HG03442 (cell line): ENCODE data around the gene SUSD6.
"Not testable (repeated sequence)": the region's sequence is repeated elsewhere in the genome, so short reads cannot be mapped to it uniquely, and the experiment has no call there.

Experiments used
- ATAC-seq: cut with Tn5 transposase; IDR thresholded peaks from one replicate; pipeline ENCODE4 v1.9.1; 2021; ENCODE audit warnings: mild to moderate bottlenecking, moderate library complexity; ENCODE audit not compliant: unreplicated experiment

SUSD6 gene

DNA sequence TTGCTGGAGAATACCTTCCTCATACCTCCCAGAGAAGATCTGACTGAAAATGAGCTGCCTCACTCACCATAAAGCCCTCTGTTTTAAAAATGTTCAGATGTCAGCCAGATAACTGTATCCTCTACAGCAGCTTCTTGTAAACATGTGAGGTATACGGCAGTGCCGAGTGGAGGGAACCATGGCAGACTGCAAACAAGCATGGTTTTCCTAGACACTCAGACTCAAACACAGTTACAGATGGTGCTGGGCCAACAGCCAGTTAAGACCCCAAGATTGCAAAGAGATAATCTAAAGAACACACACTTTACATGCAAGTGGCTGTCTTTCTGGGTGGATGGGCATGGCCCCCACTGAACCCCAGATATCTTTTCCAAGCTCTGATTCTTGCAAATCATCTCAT, 20.1 kb upstream of the SUSD6 start:
- ATAC-seq: no peak

DNA sequence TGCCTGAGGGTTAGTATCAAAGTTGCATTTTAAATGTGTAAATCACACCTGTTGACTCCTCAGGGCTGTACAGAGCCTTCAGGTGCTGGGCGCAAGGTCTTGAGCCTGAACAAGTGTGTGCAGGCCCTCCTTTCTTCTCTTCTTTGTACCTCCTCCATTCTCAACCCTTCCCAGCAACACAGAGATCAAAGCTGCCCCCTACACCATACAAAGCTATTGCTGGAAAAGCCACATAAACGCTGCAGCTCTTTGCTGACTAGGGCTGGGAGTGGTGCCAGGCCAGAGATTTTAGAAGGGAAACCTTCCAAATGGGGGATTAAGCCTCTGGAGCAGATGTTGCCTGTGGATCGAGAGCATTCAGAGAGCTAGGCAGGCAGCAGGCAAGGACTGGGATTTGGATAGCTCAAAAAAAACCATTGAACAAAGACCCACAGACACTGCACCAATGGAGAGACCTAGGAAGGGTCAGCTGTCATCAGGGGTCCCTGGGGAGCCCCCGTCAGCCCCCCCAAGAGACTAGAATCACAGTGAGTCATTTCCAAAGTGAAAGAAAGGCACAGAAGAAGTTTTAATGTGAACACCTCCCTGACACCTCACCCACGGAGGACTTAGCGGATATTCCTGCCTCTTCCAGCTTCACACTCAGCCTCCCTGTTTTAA, 18.2 kb upstream of the SUSD6 start:
- no peak for ATAC-seq

DNA sequence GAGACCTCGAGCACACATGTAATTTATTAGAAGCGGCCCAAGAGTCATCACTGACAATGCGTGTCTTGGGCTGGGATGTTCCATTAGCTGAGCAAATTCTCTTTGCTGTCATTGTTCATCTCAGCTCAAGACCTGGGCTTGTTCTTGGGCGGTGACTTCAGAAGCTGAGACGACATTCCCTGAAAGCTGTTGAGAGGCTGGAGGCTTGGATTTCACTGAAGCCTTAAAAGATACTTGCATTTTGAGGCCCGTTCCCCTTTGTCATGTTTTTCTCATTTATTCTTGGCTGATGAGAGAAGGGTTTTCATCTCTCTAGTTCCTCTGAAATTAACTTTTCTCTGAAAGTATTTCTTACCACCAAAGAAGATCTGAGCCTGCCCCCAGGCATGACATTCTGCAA, 16.6 kb upstream of the SUSD6 start:
- no peak for ATAC-seq

DNA sequence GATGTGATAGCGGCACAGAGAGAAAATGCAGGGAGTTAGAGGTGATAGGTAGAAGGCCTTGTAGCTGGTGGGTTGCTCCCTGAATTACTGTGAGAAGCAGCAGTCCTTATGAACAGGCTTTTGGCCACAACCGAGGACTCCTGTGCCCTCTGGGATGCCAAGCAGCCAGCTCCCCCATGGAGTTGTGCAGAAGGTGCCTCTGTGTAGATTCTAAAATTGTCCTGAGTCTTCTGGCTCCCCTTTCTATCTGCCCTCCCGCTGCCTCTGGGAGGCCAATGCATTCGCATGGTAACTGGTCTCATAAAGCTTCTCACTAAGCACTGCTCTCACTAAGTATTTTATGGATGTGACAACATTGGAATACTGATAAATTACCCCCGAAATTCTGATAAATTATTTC, 16.1 kb upstream of the SUSD6 start:
- ATAC-seq: no peak

DNA sequence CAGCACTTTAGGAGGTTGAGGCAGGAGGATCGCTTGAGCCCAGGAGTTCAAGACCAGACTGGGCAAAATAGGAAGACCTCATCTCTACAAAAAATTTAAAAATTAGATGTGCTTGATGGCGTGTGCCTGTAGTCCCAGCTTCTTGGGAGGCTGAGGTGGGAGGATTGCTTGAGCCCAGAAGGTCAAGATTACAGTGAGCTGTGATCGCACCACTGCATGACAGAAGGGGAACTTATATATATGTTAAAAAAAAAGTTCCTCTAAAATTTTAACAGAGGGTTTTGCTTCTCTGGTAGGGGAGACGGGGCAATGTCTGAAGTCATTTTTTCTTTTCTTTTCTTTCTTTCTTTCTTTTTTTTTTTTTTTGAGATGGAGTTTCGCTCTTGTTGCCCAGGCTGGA, 12.0 kb upstream of the SUSD6 start:
- ATAC-seq: not testable (repeated sequence)

DNA sequence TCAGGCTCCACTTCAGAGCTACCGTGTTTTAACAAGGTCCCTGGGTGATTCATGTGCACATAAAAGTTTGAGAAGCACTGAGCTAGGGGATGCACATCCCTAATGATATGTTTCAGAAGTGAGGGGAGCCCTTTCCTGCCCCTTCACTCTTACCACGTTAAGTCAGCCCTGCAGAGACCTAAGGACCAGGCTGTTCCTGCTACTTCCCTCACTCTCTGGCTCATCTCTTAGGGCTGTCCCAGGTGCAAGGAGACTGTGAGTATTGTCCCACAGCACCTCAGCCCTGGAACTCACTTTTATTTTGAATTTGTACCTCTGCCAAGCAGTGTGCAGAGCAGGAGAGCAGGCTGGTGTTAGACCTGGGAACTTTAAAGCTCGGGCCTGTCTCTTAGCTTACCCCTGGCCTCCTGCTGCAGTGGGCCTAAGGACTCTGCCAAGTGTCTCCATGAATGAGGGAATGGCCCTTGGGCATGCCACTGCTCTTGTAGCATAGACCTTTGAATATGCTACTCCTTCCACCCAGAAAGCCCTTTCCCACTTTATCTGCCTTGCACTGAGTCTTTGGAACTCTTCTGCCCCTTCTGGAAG, 11.0 kb upstream of the SUSD6 start:
- no peak for ATAC-seq

DNA sequence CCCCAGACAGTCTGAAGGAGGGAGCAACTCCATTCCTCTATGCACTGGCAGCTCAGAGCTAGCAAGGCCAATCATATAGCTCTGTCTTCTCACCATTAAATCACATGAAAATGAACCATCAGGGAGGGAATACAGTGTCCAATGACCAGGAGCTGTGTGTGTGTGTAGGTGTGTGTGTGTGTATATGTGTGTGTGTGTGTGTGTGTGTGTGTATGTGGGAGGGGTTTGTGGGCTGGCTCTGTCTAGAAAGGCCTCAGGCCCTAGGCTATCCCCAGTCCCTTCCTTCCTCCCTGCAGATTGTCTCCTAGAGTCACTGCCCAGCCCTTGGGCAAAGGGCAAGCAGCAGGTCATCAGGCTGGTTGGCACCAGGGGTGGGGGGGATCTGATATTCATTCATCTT, 5.7 kb upstream of the SUSD6 start:
- ATAC-seq: no peak

DNA sequence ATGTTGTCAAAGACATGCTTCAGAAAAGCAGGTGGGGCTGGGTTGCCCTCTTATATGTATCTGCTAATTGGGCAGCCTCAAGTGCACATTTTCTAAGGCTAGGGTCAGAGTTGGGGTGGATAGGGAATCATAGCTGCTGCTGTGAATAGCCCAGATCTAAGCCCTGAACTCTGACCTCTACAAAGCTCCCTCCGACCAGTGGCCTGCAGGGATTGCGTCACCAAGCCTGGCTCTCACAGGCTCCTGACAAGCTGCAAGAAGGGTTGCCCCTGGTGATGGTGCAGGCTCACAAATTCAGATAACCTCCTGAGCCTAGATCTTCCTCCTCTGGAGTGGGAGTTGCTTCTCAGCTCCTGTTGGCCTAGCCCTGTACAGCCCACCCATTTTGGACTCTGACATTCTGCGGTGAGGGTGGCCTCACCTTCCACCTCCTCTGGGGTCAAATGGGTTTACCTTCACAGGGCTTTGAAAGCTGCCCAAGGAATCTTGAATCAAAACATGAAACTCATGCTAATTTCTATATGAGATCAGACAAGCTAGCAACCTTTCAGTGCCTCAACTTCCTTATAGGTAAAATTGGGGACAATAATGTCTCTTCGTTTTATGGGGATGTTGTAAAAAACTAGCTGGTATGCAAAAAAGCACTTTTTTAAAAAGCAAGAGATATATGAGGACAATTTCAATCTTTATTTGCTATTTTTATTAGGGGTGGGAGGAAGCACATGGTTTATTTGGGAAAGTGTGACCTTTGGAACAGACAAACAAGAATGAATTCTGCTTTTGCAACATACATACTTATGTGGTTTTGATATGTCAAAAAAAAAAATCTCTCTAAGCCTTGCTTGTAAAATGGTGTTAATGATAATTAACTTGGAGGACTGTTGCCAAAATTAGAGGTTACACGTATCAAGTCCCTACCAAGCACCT, 4.9 kb upstream of the SUSD6 start:
- ATAC-seq: no peak

DNA sequence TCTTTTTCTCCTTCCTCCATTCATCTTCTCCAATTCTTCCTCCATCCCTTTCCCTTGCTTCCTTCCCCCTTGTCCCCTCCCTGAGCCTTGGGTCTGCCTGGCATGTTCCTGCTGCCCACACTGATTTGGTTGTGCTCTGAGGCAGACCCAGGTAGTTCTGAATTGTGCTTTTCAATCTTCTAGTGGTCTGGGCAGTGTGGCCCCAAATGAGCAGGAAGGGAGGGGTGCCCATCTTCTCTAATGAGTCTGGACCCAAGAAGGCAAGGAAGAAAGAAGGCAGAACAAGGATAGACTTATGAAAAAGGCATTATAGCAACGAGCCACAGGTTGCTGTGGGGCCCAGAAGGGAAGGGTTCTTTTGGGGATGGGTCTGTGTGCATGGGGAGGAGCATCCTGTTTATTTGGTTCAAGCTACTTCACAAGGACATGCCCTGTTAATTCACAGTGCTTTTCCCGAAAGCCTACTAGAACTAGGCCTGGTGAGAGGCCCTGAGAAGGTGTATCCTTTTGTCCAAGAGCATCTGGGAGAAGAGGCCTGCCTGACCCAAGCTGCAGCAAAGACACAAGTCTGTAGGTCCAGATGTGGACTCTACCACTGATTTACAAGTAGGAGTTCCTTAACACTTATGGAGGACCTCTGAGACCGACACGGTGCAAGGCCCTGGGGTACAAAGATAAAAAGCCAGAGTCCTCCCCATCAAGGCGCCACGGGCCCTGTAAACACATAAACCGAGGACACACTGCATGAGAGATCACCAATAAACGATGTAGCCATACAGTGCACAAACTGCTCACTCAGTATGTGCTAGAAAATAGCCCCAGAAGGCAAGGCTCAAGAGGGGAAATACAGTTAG, 1.1 kb upstream of the SUSD6 start:
- ATAC-seq: no peak

DNA sequence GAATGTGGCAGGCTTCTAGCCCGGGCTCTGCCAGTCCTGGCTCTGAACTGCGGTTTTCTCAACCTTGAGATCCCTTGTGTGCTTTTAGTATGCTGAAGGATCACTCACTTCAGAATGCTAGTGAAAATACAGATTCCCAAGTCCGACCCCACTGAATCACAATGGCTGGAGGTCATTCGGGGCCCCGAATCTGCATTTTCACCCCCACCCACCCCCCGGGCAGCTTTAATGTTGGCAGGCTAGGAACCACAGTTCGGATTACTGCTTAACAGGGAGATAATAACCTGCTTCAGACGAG, 573 bp upstream of the SUSD6 start:
- ATAC-seq: no peak

DNA sequence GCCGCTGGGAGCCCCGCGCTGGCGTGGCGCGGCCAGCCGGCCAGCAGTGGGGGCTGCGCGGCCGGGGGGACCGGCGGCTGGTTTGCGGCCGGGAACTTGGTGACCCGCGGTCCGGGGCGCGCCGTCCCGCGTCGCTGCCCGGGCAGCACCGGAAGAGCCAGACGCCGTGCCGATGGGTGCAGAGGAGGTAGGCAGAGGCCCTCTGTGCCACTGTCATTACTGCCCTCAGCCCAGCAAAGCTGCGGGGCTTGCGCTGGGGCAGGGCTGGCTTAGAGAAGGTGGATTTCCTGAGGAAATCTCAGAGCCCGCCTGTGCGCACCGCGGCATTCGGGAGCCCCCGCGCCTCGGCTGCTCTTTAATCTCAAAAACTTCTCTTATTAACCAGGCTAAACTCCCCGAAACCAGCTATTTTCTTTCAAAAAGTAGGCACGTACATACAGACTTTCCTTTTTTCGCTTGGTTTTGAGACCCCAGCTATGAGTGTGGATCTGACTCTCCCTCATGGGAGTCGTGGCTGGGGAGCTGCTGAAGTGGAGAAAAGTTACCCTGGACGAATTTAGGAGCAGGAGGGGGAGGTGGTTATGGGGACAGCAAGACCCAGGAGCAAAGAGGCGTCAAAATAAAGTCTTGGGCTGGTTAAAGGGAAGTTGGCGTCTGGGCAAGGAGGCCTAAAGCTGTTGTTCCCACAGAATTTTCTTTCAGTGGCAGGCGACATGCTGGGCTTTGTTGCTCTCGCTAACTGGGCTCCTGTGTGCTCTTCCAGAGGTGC, 802 bp downstream of the SUSD6 start:
- ATAC-seq: peak; percentile 13

DNA sequence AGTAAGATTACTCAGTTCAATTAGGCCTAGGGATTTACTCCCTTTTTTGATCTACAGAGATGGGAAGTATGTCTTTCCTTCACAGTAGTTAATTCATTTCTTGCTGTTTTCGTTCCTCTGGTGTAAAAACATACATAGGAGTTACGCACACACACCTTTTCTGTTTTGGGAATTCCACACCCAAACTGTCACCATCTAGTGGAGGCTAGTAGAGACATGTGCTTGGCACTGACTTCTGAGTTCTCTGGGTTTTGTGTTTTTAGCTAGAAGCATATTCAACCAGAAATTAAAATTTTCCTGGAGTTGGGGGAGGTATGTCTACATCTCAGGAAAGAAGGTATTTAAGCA, 1.4 kb downstream of the SUSD6 start:
- ATAC-seq: no peak

DNA sequence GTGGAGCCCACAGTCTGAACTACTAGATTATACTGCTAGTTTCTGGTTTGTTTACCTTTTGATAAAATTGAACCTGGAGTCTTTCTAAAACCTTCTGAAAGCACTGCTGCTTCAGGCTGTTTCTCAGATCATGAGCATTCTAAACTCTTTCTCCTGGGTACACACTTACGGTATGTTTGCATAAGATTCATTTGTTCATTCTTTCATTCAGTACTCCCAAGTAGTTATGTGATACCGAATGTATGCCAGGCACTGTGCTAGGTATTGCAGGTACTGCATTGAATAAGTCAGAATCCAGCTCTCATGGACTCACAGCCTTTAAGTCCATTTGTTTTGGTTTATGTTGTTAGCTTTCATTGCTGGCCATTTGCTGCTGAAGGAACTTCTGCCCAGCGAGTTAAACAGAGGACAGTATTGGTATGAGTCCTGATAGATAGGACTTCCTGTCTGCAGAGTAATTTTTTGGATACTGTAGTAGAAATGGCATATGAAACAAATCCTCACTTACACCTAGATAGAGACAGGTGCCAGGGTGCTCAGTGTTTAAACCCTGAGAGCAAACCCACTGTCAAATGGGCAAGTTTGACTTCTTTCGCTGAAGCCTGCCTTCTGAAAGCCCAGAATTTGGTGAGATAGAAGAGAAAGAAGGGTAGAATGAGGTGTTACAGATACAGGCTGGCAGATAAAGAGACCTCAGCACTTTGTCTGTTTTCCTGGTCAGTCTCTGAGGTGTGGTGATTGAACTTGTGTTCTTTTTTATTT, 2.1 kb downstream of the SUSD6 start:
- no peak for ATAC-seq

DNA sequence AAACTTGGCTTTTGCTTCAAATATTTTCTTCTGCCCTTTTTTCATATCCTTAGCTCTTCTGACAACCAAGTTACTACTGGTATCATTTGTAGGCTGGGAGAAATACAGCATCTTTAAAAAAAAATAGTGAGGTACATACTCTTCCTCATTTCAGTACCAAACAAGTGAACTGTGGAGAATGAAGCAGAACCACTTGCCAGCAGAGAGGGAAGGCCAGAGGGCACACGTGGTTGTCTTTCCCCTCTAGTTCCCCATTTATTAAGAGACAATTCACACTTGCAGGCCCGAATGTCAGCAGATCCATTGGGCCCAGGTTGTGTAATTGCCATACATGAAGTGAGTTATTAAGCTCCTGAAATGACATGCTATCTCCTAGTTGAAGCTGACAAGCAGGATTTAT, 3.2 kb downstream of the SUSD6 start:
- ATAC-seq: no peak

DNA sequence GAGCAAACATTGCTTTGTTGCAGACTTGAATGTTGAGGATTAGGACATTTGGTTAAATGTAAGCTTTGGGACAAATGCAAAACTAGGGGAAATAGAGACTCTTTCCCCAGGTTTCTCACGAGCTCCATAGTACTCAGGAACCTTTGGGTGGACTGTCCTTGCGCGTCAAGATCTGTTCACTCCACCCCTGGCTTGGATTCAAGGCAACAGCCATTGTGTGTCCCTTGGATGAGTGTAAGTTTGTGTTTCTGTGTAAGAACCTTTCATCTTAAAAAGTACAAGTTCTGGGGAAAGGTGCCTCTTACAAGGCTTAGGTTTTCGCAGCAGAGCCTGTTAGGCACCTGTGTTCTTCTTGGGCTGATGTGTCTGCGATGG, 3.7 kb downstream of the SUSD6 start:
- ATAC-seq: no peak

DNA sequence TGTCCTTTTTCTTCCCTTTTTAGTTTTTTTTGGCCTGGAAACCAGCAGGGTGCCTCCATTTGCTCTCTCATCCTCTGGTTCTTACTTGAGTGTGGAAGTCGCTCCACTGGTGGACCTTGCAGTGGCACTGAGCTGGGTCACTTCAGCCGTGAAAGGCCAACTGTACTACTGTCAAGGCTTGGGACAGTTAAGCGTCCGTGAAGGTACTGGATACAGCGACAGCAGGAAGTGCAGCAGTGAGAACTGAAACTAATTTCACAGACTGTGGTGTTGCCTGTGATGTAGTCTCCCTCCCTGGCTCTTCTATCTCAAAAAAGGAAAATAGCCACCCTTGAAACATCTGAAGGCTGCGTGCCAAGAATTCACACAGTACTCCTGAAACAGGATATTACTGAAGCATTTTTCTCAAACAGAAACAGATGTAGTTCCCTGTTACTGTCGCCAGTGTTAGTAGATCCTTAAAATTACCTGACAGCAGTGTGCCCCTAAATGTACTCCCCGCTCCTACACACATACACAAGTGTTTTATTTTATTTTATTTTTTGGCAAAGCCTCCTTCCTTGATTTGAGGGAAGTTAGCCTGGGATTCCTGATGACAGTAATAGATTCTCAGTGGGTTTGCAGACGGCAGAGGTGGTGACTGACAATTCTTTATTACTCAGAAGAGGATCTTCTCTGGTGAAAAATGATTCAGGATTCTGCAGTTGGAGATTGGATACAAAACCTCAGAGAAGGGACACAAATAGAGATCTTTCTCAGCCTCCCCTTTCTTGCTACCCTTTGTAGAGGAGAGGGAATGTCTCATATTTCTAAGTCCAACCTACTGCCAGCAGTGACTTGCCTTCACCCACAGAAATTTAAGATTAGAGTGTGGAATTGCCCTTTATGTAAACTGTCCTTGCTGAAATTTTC, 4.4 kb downstream of the SUSD6 start:
- ATAC-seq: peak; percentile 52

DNA sequence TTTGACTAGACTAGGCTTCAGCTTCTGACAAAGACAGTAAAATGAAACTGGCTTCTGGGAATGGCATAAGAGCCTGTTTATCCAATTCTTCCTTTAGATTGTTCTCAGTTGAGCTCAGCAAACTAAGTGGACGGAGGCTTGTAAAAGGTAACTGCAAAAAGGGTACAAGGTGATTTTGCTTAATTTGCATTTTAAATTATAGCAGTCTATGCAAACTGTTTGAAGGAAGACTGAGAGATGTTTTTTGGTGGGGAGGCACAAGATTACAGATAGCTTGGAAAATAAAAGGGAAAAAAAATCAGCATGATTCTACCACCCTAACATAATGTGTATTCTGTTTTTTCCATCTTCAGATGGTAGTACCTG, 5.0 kb downstream of the SUSD6 start:
- ATAC-seq: no peak

DNA sequence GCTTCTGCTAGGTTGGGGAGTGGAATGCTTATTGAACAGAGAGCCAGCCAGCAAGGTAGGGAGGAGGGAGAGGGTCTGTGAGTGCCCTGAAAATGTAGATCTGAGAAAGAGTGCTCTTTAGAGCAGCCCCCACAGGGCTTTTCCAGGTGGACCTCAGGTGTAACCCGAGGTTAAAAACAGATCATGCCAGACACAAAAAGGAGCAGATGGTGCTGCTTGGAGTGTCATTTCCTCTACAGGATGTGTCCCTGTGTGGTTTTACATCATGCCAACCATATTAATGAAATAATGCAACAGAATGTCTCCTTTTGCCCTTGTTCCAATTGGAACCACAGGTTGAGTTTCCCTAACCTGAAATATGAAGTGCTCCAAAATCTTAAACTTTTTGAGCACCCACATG, 6.4 kb downstream of the SUSD6 start:
- ATAC-seq: no peak

DNA sequence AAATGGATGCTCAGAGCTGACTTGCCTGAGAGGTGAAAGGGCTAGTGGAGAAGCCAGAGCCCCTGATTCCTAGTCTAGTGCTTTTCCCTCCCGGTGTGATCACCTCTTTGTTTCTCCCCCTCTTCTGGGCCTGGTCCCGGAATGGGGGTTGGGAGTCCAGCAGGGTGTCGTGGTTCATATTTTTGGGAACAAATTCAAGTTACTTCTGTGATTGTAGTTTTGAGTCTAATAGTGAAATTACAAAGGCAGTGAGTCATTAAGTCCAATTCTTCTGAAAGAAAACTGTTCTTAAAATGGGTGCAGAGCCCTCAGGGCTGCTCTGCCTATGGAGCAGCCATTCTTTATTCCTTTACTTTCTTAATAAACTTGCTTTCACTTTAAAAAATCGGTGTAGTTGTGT, 7.6 kb downstream of the SUSD6 start:
- ATAC-seq: no peak
